Vagina (tissue), 2 donors: Measurements from ENCODE around the gene UBE2L3.
"Not testable (repeated sequence)": the region's sequence is repeated elsewhere in the genome, so short reads cannot be mapped to it uniquely, and the experiment has no call there.

Experiments used
- CTCF ChIP-seq, 3 experiments: fragments of 450-650 bp in 2 of 3; fragments of 200-600 bp in 1 of 3; sonication (generic) in 1 of 3; IDR thresholded peaks; one replicate each; pipeline ENCODE4 v1.5.1; 2017 to 2019; ENCODE audit warnings: antibody characterized with exemption in 3 of 3, mild to moderate bottlenecking in 2 of 3, moderate library complexity in 2 of 3
- POLR2A ChIP-seq, 2 donors: fragments of 450-650 bp; IDR thresholded peaks; one replicate each; pipeline ENCODE4 v1.6.1; 2017; ENCODE audit warnings: antibody characterized with exemption in 2 of 2, mild to moderate bottlenecking in 2 of 2, moderate library complexity in 2 of 2
- POLR2AphosphoS5 ChIP-seq, 2 donors: sonication (generic); formaldehyde crosslinking; IDR thresholded peaks; one replicate each; pipeline ENCODE4 v1.9.0; 2017; ENCODE audit warnings: antibody characterized with exemption in 2 of 2, mild to moderate bottlenecking in 2 of 2, low read depth in 1 of 2; ENCODE audit not compliant: insufficient read depth in 1 of 2

- not testable (repeated sequence) for TF ChIP-seq CTCF (IDR thresholded peaks at IDR 0.05); POLR2A (IDR thresholded peaks at IDR 0.05); POLR2AphosphoS5 (IDR thresholded peaks at IDR 0.05; ENCODE audit: insufficient read depth in 1 of 2, low read depth in 1 of 2)
These were observed 22.8 kb upstream of the UBE2L3 start for GRCh38 chr22:21544432-21545322.
